ENCODE data around the gene HDAC9. TPM values are rescaled to one million over a fixed set of nuclear protein-coding genes. Genes with fewer than 3 reads are reported as not detected.

Gene HDAC9
- total RNA-seq, 4 donors from 2014 or later = 1.2 to 8.0 (median 1.6) TPM

GRCh38 chr7:18706670-18707069, 211.1 kb downstream of the HDAC9 start:
- no peak for DNase-seq
- 61 to 63% methylated on average over 3 of the region's 3 CpGs for WGBS, 2 donors
- Histone ChIP-seq H3K4me3 (no peak overlapping the region), H3K36me3 (no peaks in the 10 kb centered on the region), H3K4me1 (no peaks in the 10 kb centered on the region), H3K27ac (no peak overlapping the region), H3K9me3 (no peaks in the 10 kb centered on the region), H3K27me3 (no peaks in the 10 kb centered on the region)
- intact Hi-C loops (cut with DNase I) = no loop called here
- TF ChIP-seq POLR2A (IDR thresholded peaks at IDR 0.05) = no peak
- no peak for TF ChIP-seq CTCF (IDR thresholded peaks at IDR 0.05)

GRCh38 chr7:18708204-18708603, 212.7 kb downstream of the HDAC9 start:
- H3K36me3 ChIP-seq = no peaks in the 10 kb centered on the region
- intact Hi-C loops (cut with DNase I) = no loop called here
- no peaks in the 10 kb centered on the region for H3K9me3 ChIP-seq
- TF ChIP-seq POLR2A (IDR thresholded peaks at IDR 0.05) = no peak
- TF ChIP-seq CTCF (IDR thresholded peaks at IDR 0.05) = no peak
- no peak overlapping the region for H3K27ac ChIP-seq
- DNase-seq = no peak
- H3K4me3 ChIP-seq = no peak overlapping the region
- H3K4me1 ChIP-seq = no peaks in the 10 kb centered on the region
- WGBS, 2 donors = 54 to 61% methylated on average over 1 of the region's 1 CpG
- H3K27me3 ChIP-seq = no peaks in the 10 kb centered on the region

- H3K4me3 ChIP-seq = no peak overlapping the region
- H3K9me3 ChIP-seq = no peaks in the 10 kb centered on the region
- no peak overlapping the region for H3K27ac ChIP-seq
- intact Hi-C loops (cut with DNase I) = no loop called here
- no peak for TF ChIP-seq CTCF (IDR thresholded peaks at IDR 0.05)
- TF ChIP-seq POLR2A (IDR thresholded peaks at IDR 0.05) = no peak
- 41 to 59% methylated on average over 2 of the region's 2 CpGs for WGBS, 2 donors
- no peaks in the 10 kb centered on the region for H3K27me3 ChIP-seq
- no peak for DNase-seq
- no peaks in the 10 kb centered on the region for H3K4me1 ChIP-seq
- H3K36me3 ChIP-seq = no peaks in the 10 kb centered on the region
Observed at GRCh38 chr7:18715988-18716387, 220.4 kb downstream of the HDAC9 start.

- no peaks in the 10 kb centered on the region for H3K9me3 ChIP-seq
- intact Hi-C loops (cut with DNase I) = no loop called here
- no peak for DNase-seq
- no peaks in the 10 kb centered on the region for H3K36me3 ChIP-seq
- TF ChIP-seq CTCF (IDR thresholded peaks at IDR 0.05) (no peak), POLR2A (IDR thresholded peaks at IDR 0.05) (no peak)
- no peaks in the 10 kb centered on the region for H3K4me1 ChIP-seq
- no peak overlapping the region for H3K27ac ChIP-seq
- no peak overlapping the region for H3K4me3 ChIP-seq
- WGBS, 2 donors = 81 to 86% methylated on average over 5 of the region's 5 CpGs
- H3K27me3 ChIP-seq = no peaks in the 10 kb centered on the region
Observed at GRCh38 chr7:18721429-18721828, 225.9 kb downstream of the HDAC9 start.

GRCh38 chr7:18724318-18724717, 228.8 kb downstream of the HDAC9 start:
- H3K4me3 ChIP-seq = no peak overlapping the region
- WGBS, 2 donors = 88 to 89% methylated on average over 2 of the region's 2 CpGs
- H3K4me1 ChIP-seq = no peaks in the 10 kb centered on the region
- no peak for DNase-seq
- TF ChIP-seq CTCF (IDR thresholded peaks at IDR 0.05) = no peak
- H3K9me3 ChIP-seq = no peaks in the 10 kb centered on the region
- intact Hi-C loops (cut with DNase I) = no loop called here
- no peaks in the 10 kb centered on the region for H3K27me3 ChIP-seq
- no peak overlapping the region for H3K27ac ChIP-seq
- H3K36me3 ChIP-seq = no peaks in the 10 kb centered on the region
